NCI-H1436 (cell line): ENCODE results near the gene ALDH3B2.
"Not testable (repeated sequence)": the region's sequence is repeated elsewhere in the genome, so short reads cannot be mapped to it uniquely, and the experiment has no call there.

Source experiments
- DNase-seq: peaks from one replicate; lab custom pipeline; 2025; lab: John Stamatoyannopoulos, UW

Gene ALDH3B2

GRCh38 chr11:67685641-67686332, 11.4 kb upstream of the ALDH3B2 start:
- DNase-seq: not testable (repeated sequence)

GRCh38 chr11:67682126-67683034, 8.0 kb upstream of the ALDH3B2 start:
- not testable (repeated sequence) for DNase-seq

- DNase-seq: no peak
Observed at GRCh38 chr11:67680696-67681470, 6.5 kb upstream of the ALDH3B2 start.

GRCh38 chr11:67675058-67675747, 780 bp upstream of the ALDH3B2 start:
- DNase-seq: no peak

- DNase-seq: no peak
Observed at GRCh38 chr11:67673902-67674301, 521 bp downstream of the ALDH3B2 start.

GRCh38 chr11:67673358-67673757, 1.1 kb downstream of the ALDH3B2 start:
- no peak for DNase-seq

- DNase-seq: no peak
Observed at GRCh38 chr11:67671211-67671520, 3.3 kb downstream of the ALDH3B2 start.

- no peak for DNase-seq
Observed at GRCh38 chr11:67670316-67671210, 3.9 kb downstream of the ALDH3B2 start.

- DNase-seq: no peak
Observed at GRCh38 chr11:67668192-67668551, 6.3 kb downstream of the ALDH3B2 start.

- DNase-seq: no peak
Observed at GRCh38 chr11:67667490-67668191, 6.8 kb downstream of the ALDH3B2 start.

GRCh38 chr11:67666676-67667489, 7.5 kb downstream of the ALDH3B2 start:
- DNase-seq: no peak

- DNase-seq: no peak
Observed at GRCh38 chr11:67666303-67666645, 8.1 kb downstream of the ALDH3B2 start.

GRCh38 chr11:67665541-67666302, 8.7 kb downstream of the ALDH3B2 start:
- DNase-seq: no peak

GRCh38 chr11:67664696-67665540, 9.5 kb downstream of the ALDH3B2 start:
- no peak for DNase-seq

GRCh38 chr11:67664213-67664585, 10.2 kb downstream of the ALDH3B2 start:
- DNase-seq: no peak

GRCh38 chr11:67663532-67664212, 10.8 kb downstream of the ALDH3B2 start:
- DNase-seq: no peak

GRCh38 chr11:67662835-67663531, 11.4 kb downstream of the ALDH3B2 start:
- DNase-seq: no peak
